Left lung (tissue), 10 donors: ENCODE measurements around the gene DNAAF1. TPM values are rescaled to one million over a fixed set of nuclear protein-coding genes. Genes with fewer than 3 reads are reported as not detected.

Experiments
- ATAC-seq: fragments of 200-7000 bp; cut with Tn5 transposase; one replicate; pipeline ENCODE4 v1.9.1; 2020; ENCODE audit warnings: moderate library complexity
- DNase-seq, 4 donors: peaks; one replicate each; pipeline ENCODE4 v3.0.0-alpha.2; 2013 to 2020
- H3K27ac ChIP-seq, 2 donors: fragments of 200-600 bp; sonication (generic) in 1 of 2; one replicate each; pipeline versions ENCODE4 v1.5.0 to v1.8.0; 2020 to 2021
- H3K27me3 ChIP-seq, 2 donors: fragments of 200-600 bp; sonication (generic) in 1 of 2; one replicate each; pipeline versions ENCODE4 v1.5.0 to v1.8.0; 2020 to 2021
- H3K36me3 ChIP-seq, 2 donors: fragments of 200-600 bp; sonication (generic) in 1 of 2; one replicate each; pipeline versions ENCODE4 v1.5.0 to v1.8.0; 2020 to 2021
- H3K4me1 ChIP-seq, 2 donors: fragments of 200-600 bp; one replicate each; pipeline ENCODE4 v1.8.0; 2021
- H3K4me3 ChIP-seq, 2 donors: fragments of 200-600 bp; sonication (generic) in 1 of 2; one replicate each; pipeline versions ENCODE4 v1.5.0 to v1.8.0; 2020 to 2021; ENCODE audit warnings: mild to moderate bottlenecking in 1 of 2
- H3K9me3 ChIP-seq, 2 donors: fragments of 200-600 bp; sonication (generic) in 1 of 2; one replicate each; pipeline versions ENCODE4 v1.5.0 to v1.8.0; 2020 to 2021
- intact Hi-C, 2 donors: fragments of 100-400 bp; cut with DNase I; formaldehyde crosslinking; loops; one replicate each; pipeline versions ENCODE4 v1.11.2 to v1.14.2; 2022
- polyA plus RNA-seq, 6 donors: library from polyadenylated mRNA; unstranded; fragments of 120-200 nt; gene quantifications; one replicate each; pipeline ENCODE4 v1.2.1, GENCODE V29; 2013; ENCODE audit not compliant: insufficient read length in 6 of 6
- total RNA-seq, 2 donors: library from RNA; stranded (reverse); fragmentation: NEBNext Ultra II Directional; extraction: Animal tissue kit (Norgen Biotek cat#: 25700); gene quantifications; one replicate each; pipeline ENCODE4 v1.2.1, GENCODE V29; 2021
- TF ChIP-seq, protein P1 (sequence below), 2 donors: fragments of 200-600 bp; sonication (generic) in 1 of 2; IDR thresholded peaks; one replicate each; pipeline versions ENCODE4 v1.5.0 to v1.8.0; 2021; ENCODE audit warnings: antibody characterized with exemption in 2 of 2
- donor health status: DM: no; HTN: yes; CAD: no.
- donor health status: DM: no; HTN: no; CAD: no.

The DNAAF1 gene
- total and polyA plus RNA-seq, 8 donors: 0.85 to 22.3 (median 11.6) TPM

DNA sequence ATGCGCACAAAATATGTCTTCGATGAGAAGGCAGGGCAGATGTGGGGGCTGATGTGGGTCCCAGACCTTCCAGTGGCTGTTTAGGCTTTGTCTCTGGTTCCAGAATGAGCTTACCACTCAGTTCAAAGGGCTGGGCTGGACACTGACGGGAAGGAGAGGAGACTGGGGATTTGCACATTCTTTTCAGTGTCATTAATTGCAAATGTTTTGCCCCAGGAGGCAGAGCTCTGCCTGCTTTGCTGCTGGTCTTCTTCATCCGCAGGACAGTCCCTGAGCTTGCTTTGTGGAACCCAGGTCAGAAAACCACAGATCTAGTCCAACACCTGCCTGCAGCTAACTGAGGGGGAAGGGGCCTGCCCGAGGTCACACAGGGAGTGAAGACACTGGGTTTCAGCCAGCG, 73.8 kb downstream of the DNAAF1 start:
- TF ChIP-seq, protein P1, sequence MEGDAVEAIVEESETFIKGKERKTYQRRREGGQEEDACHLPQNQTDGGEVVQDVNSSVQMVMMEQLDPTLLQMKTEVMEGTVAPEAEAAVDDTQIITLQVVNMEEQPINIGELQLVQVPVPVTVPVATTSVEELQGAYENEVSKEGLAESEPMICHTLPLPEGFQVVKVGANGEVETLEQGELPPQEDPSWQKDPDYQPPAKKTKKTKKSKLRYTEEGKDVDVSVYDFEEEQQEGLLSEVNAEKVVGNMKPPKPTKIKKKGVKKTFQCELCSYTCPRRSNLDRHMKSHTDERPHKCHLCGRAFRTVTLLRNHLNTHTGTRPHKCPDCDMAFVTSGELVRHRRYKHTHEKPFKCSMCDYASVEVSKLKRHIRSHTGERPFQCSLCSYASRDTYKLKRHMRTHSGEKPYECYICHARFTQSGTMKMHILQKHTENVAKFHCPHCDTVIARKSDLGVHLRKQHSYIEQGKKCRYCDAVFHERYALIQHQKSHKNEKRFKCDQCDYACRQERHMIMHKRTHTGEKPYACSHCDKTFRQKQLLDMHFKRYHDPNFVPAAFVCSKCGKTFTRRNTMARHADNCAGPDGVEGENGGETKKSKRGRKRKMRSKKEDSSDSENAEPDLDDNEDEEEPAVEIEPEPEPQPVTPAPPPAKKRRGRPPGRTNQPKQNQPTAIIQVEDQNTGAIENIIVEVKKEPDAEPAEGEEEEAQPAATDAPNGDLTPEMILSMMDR (IDR thresholded peaks at IDR 0.05): no peak
- no peaks in the 10 kb centered on the region for H3K27me3 ChIP-seq
- H3K27ac ChIP-seq: no peak overlapping the region
- no peaks in the 10 kb centered on the region for H3K4me1 ChIP-seq
- no peak for DNase-seq
- H3K36me3 ChIP-seq: no peaks in the 10 kb centered on the region
- ATAC-seq: no peak
- no peaks in the 10 kb centered on the region for H3K9me3 ChIP-seq
- intact Hi-C loops: no loop called here
- no peak overlapping the region for H3K4me3 ChIP-seq

DNA sequence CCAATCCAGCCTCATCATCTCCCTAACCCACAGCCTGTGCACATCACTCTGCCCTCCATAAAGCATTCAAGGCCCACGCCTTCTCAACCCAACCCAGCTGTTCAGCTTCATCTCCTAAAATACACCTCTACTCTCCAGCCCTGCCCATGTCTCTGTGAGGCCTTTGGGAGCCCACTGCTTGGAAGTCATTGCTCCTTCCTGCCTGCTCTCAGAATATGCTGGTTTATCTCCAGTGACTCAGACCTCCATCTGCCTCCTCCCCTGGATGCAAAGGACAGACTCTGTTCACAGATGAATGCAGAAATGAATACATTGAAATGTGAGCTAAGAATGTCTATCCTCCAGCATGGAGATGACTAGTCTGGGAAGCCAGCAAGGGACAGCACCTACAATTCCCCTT, 75.7 kb downstream of the DNAAF1 start:
- no peak overlapping the region for H3K4me3 ChIP-seq
- H3K36me3 ChIP-seq: no peaks in the 10 kb centered on the region
- H3K27ac ChIP-seq: no peak overlapping the region
- ATAC-seq: no peak
- DNase-seq: no peak
- intact Hi-C loops: no loop called here
- TF ChIP-seq, protein P1 (IDR thresholded peaks at IDR 0.05): no peak
- H3K9me3 ChIP-seq: no peaks in the 10 kb centered on the region
- peaks cover 0 to 11% of the 10 kb centered on the region in 2 donors for H3K27me3 ChIP-seq
- no peaks in the 10 kb centered on the region for H3K4me1 ChIP-seq

DNA sequence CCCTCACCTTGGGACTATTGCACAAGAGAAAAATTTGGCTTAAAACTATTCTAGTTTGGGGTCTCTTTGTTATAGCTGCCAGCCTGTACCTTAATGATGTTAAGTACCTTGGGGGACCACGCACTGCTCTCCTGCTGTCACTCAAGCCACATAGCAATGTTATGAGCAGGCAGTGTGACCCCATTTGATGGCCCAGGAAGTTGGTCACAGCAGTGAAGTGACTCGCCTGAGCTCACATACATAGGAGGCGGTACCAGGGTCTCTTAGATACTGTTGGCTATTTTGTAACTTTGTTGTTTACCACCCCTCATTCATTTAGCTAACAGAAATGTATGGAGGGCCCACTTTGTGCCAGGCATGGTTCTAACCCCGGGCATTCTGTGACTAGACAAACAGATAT, 78.3 kb downstream of the DNAAF1 start:
- Histone ChIP-seq H3K4me1 (no peaks in the 10 kb centered on the region), H3K36me3 (no peaks in the 10 kb centered on the region), H3K27ac (no peak overlapping the region), H3K27me3 (peaks cover 0 to 18% of the 10 kb centered on the region in 2 donors), H3K4me3 (no peak overlapping the region), H3K9me3 (no peaks in the 10 kb centered on the region)
- TF ChIP-seq, protein P1 (IDR thresholded peaks at IDR 0.05): no peak
- DNase-seq: no peak
- ATAC-seq: no peak
- intact Hi-C loops: no loop called here

DNA sequence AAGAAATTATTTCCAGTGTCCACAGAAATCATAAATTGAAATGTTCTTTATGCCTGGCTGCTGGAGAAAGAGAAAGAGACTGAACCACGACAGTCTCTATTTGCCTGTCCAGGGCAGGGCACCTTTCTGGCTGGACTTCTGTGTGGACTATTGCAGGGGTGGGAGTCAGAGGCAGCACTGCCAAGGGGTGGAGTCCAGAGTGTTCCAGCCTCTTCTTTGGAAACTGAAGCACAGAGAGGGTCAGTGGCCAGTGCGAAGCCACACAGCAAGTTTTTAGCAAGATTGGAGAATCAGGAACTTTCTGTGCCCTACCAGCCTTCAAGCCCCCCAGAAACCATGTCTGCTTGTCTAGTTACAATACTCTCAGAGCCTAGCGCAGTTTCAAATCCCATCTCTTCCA, 79.4 kb downstream of the DNAAF1 start:
- no peak for DNase-seq
- intact Hi-C loops: no loop called here
- H3K9me3 ChIP-seq: no peaks in the 10 kb centered on the region
- TF ChIP-seq, protein P1 (IDR thresholded peaks at IDR 0.05): no peak
- H3K4me1 ChIP-seq: no peaks in the 10 kb centered on the region
- no peak for ATAC-seq
- no peaks in the 10 kb centered on the region for H3K36me3 ChIP-seq
- H3K4me3 ChIP-seq: no peak overlapping the region
- H3K27me3 ChIP-seq: peaks cover 0 to 18% of the 10 kb centered on the region in 2 donors
- H3K27ac ChIP-seq: no peak overlapping the region

DNA sequence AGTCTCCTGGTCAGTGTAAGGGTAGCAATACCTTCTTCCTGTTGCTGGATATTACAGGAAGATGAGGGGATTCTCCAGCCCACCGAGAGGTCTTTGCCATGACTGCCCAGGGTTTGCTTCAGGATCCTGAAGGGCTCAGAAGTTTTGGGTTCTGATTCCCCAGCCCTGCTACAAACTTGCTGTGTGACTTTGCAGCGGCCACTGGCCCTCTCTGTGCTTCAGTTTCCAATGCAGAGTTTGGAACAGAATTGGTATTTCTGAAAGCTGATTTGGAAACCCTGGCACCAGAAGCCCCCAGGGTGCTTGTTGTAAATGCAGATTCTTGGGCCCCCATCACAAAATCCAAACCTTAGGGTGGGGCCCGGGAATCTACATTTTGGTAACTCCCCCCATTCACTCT, 80.0 kb downstream of the DNAAF1 start:
- H3K27ac ChIP-seq: no peak overlapping the region
- no peaks in the 10 kb centered on the region for H3K4me1 ChIP-seq
- H3K27me3 ChIP-seq: peaks cover 0 to 18% of the 10 kb centered on the region in 2 donors
- DNase-seq: no peak
- no peak overlapping the region for H3K4me3 ChIP-seq
- no peaks in the 10 kb centered on the region for H3K9me3 ChIP-seq
- TF ChIP-seq, protein P1 (IDR thresholded peaks at IDR 0.05): no peak
- H3K36me3 ChIP-seq: no peaks in the 10 kb centered on the region
- no peak for ATAC-seq
- intact Hi-C loops: no loop called here
